ENCODE measurements around the gene SP2.

Gene SP2

DNA sequence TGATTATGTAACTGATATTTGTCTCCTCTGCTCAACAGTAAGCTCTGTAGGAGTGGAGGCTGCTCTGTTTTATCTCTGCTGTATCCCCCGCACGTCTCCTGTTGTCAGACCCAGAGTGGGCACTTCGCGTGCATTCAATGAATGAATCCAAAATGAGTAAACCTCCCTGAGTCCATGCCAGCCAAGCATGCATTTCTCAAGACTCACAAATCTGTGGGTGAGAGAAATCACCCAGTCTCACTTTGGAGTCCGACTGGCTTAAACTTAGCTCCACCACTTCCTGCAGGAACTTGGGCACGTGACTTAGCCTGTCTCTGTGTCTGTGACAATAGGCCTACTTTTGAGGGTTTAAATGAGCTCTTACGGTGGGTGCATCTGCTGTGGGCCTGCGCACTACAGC, 49.0 kb downstream of the SP2 start:
- peak; percentile 18 to 59 for DNase-seq (ENCODE audit: low read depth in 2 of 2)
- H3K4me3 ChIP-seq (replicated peaks in 1 of 2; ENCODE audit: low read depth in 2 of 2, low read length in 2 of 2), result no peak overlapping the region
- TF ChIP-seq, protein P1, sequence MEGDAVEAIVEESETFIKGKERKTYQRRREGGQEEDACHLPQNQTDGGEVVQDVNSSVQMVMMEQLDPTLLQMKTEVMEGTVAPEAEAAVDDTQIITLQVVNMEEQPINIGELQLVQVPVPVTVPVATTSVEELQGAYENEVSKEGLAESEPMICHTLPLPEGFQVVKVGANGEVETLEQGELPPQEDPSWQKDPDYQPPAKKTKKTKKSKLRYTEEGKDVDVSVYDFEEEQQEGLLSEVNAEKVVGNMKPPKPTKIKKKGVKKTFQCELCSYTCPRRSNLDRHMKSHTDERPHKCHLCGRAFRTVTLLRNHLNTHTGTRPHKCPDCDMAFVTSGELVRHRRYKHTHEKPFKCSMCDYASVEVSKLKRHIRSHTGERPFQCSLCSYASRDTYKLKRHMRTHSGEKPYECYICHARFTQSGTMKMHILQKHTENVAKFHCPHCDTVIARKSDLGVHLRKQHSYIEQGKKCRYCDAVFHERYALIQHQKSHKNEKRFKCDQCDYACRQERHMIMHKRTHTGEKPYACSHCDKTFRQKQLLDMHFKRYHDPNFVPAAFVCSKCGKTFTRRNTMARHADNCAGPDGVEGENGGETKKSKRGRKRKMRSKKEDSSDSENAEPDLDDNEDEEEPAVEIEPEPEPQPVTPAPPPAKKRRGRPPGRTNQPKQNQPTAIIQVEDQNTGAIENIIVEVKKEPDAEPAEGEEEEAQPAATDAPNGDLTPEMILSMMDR (IDR thresholded peaks at IDR 0.05; ENCODE audit: low read depth, low read length), result no peak

DNA sequence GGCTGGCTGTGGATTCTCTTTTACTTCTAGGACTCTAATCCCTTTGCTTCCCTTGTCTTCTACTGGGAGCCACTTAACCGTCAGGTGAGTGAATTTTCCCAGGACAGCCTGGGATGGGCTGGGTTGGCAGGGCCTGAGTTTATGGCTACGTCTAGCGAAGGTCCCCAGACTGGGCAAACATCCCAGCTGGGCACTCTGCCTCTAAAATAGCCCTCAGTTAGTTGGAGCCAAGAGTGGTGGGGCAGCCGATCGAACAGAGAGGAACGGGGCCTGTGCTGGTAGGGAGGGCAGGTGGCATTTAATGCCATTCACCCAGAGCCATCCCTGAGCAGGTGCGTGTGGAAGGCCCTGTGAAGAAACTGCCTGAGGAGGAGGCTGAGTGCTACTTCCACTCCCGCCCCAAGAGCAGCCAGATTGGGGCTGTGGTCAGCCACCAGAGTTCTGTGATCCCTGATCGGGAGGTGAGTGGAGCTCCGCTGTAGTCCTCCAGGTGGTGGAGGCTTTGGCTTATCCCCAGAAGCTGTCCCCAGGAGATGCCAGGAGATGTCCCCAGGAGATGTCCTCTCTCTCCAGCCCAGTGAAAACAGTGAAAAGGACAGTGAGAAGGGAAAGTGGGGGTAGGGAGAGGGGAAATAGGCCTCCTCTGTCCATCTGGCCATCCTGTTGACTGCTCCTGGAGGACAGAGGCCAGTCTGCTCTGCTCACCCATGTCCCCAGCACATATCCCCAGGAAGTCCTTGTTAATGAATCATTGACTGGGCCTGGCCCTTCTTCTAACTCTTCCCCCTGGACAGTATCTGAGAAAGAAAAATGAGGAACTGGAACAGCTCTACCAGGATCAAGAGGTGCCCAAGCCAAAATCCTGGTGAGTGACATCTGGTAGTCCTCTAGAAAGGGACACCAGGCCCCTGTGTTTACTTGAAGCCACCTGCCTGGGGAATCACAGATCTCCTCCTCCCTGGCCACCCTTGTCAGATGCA, 49.8 kb downstream of the SP2 start:
- TF ChIP-seq, protein P1 (IDR thresholded peaks at IDR 0.05; ENCODE audit: low read depth, low read length), result no peak
- H3K4me3 ChIP-seq (replicated peaks in 1 of 2; ENCODE audit: low read depth in 2 of 2, low read length in 2 of 2), result no peak overlapping the region
- no peak for DNase-seq (ENCODE audit: low read depth in 2 of 2)

DNA sequence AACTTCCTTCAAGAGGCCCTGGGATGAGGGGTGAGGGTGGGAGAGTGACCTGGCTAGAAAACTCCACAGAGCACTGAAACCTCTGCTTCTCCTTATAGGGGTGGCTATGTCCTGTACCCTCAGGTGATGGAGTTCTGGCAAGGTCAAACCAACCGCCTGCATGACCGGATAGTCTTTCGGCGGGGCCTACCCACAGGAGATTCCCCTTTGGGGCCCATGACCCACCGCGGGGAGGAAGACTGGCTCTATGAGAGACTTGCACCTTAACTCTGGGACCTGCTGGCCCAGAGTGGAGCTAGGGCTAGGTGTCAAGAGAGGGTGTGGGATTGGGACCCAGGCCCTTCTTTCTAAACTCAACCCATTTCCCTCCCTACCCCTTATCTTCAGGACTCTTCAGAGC, 50.5 kb downstream of the SP2 start:
- no peak overlapping the region for H3K4me3 ChIP-seq (replicated peaks in 1 of 2; ENCODE audit: low read depth in 2 of 2, low read length in 2 of 2)
- no peak for DNase-seq (ENCODE audit: low read depth in 2 of 2)
- TF ChIP-seq, protein P1 (IDR thresholded peaks at IDR 0.05; ENCODE audit: low read depth, low read length), result no peak

DNA sequence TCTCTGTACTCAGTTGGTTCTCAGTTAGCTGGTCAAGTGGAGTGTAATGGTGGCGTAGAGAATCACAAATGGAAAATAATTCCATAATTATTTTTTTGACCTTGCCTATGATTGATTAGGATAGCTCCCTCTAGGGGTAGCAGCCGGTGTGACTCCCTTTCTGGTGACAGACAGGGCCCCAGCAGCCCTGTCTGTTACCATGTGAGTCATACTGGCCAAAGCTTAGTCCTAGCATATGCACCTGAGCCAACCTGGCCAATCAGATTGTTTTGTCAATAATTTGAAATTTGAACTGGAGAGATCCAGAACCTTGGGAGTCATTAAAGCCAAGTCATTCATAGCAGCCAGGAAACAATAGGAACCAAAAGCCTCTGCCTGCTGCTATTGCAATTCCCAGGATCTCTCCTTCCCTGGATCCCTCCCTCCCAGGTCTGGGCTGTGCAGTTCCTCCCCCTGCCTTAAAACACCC, 50.9 kb downstream of the SP2 start:
- peak; percentile 85 to 89 for DNase-seq (ENCODE audit: low read depth in 2 of 2)
- H3K4me3 ChIP-seq (replicated peaks in 1 of 2; ENCODE audit: low read depth in 2 of 2, low read length in 2 of 2), result no peak overlapping the region
- TF ChIP-seq, protein P1 (IDR thresholded peaks at IDR 0.05; ENCODE audit: low read depth, low read length), result peak; percentile 83

DNA sequence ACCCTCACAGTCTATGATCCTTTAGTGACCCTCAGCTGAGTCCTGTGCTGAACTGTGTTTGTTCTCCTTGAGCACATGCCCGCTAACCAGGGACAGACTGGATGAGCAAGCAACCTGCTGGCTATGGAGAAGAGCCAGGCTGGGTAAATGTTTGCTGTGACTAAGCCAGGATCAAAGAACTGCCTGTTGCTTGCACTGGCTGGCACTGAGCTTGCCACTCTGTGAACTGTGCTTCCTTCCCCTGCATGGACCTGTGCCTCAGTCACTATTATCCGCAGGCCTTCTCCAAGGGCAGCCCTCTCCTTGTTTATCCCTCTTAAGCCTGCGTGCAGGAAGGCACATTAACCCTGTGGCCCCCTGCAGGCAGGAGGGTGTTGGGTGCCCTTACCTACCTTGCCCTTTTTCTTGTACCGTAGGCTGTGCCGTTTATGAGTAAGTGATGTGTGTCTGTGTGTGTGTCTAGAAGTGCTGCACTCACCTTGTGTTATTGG, 52.7 kb downstream of the SP2 start:
- DNase-seq (ENCODE audit: low read depth in 2 of 2), result no peak
- TF ChIP-seq, protein P1 (IDR thresholded peaks at IDR 0.05; ENCODE audit: low read depth, low read length), result no peak
- no peak overlapping the region for H3K4me3 ChIP-seq (replicated peaks in 1 of 2; ENCODE audit: low read depth in 2 of 2, low read length in 2 of 2)

DNA sequence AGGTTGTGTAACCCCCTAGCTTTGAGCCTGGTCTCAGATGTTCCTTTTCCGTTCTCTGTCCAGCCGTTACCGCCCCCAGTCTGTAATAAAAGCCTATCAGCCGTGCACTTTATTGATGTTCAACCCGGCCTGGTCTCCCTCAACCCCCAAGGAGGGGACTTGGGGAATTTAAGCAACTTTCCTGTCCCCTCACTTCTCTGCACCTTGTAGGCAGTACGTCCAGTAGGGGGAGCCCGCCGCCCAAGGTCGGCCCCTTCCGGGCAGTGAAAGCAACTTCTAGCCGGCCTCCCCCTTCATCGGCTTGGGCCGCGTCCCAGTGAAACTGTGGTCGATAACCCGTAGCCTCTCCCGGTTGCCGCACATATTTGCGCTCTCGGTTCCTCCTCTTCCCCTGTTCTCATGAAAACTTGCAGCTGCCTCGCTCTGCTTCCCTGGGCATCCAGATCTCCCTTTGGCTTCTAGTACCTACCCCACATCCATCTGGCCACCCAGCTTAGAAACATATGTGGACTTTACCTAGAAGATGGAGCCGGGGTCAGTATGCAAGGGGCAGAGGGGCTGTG, 53.2 kb downstream of the SP2 start:
- peak overlapping the region in 1 of 2 donors; percentile 22 for H3K4me3 ChIP-seq (replicated peaks in 1 of 2; ENCODE audit: low read depth in 2 of 2, low read length in 2 of 2)
- TF ChIP-seq, protein P1 (IDR thresholded peaks at IDR 0.05; ENCODE audit: low read depth, low read length), result peak; percentile 89
- DNase-seq (ENCODE audit: low read depth in 2 of 2), result peak; percentile 82 to 92
